GM12878 (cell line): ENCODE data around the gene WNT11. TPM values are rescaled to one million over a fixed set of nuclear protein-coding genes. Genes with fewer than 3 reads are reported as not detected.

ENCODE experiments used
- ATAC-seq: fragments of 200-7000 bp; cut with Tn5 transposase; 3 replicates; pipeline ENCODE4 v1.9.1; 2020; ENCODE audit warnings: mild to moderate bottlenecking, moderate library complexity
- BruUV-seq: library from RNA; stranded (reverse); fragments of 400-500 nt; replicated peaks from 2 replicates; lab custom pipeline; 2021; lab: Mats Ljungman, UMichigan
- CTCF ChIA-PET: fragments of 300-600 bp; sonication (Branson Sonifier 250); formaldehyde crosslinking; extraction: SDS; loops from one replicate; lab custom pipeline; 2021; ENCODE audit warnings: inconsistent platforms; lab: Yijun Ruan, JAX
- POLR2A ChIA-PET: fragments of 350-600 bp; formaldehyde crosslinking; extraction: SDS; loops from one replicate; lab custom pipeline; 2021; ENCODE audit warnings: inconsistent platforms; lab: Charles Lee
- RAD21 ChIA-PET: fragments of 300-600 bp; sonication (Branson Sonifier 250); formaldehyde crosslinking; loops from one replicate; lab custom pipeline; 2023; ENCODE audit warnings: antibody characterized with exemption; ENCODE audit not compliant: unreplicated experiment; lab: Charles Lee
- SMC1A ChIA-PET: fragments of 300-600 bp; sonication (Branson Sonifier 250); formaldehyde crosslinking; loops from one replicate; lab custom pipeline; 2023; ENCODE audit not compliant: unreplicated experiment, uncharacterized antibody; lab: Charles Lee
- DNase-seq: peaks from one replicate; pipeline ENCODE4 v3.0.0-alpha.2; 2011; ENCODE audit warnings: low read depth, low spot score
- FAIRE-seq: peaks from 3 replicates; lab custom pipeline; 2011; peaks lifted over from hg19 to GRCh38; lab: Jason Lieb, UNC
- H2AFZ ChIP-seq: 2 replicates; pipeline ENCODE4 v1.6.0; 2011; ENCODE audit warnings: low read depth, low read length, control low read depth; ENCODE audit not compliant: control insufficient read depth
- H3K27ac ChIP-seq: 2 replicates; pipeline ENCODE4 v1.5.1; 2011; ENCODE audit warnings: control low read depth; ENCODE audit not compliant: control insufficient read depth, insufficient read depth
- H3K27me3 ChIP-seq, 2 experiments: replicated peaks in 1 of 2; 2 replicates each; pipeline versions ENCODE4 v1.6.0 to v1.6.1; 2011; ENCODE audit warnings: low read length in 1 of 2; ENCODE audit not compliant: control insufficient read depth in 2 of 2, insufficient read depth in 2 of 2
- H3K36me3 ChIP-seq, 2 experiments: 2 replicates each; pipeline ENCODE4 v1.5.1; 2011; ENCODE audit warnings: low read length in 1 of 2; ENCODE audit not compliant: control insufficient read depth in 2 of 2, insufficient read depth in 2 of 2
- H3K4me1 ChIP-seq: 2 replicates; pipeline ENCODE4 v1.6.1; 2011; ENCODE audit warnings: mild to moderate bottlenecking, low read length, moderate library complexity, mixed read lengths; ENCODE audit not compliant: control insufficient read depth, insufficient read depth
- H3K4me2 ChIP-seq: 2 replicates; pipeline ENCODE4 v1.6.0; 2011; ENCODE audit warnings: control low read depth; ENCODE audit not compliant: control insufficient read depth, insufficient read depth
- H3K4me3 ChIP-seq: fragments of 200-600 bp; sonication (generic); 2 replicates; pipeline ENCODE4 v1.5.1; 2016
- H3K79me2 ChIP-seq: 2 replicates; pipeline ENCODE4 v1.6.0; 2011; ENCODE audit warnings: low read length; ENCODE audit not compliant: control insufficient read depth, insufficient read depth
- H3K9ac ChIP-seq: 2 replicates; pipeline ENCODE4 v1.8.0; 2011; ENCODE audit warnings: low read length, control low read depth, mixed read lengths; ENCODE audit not compliant: control insufficient read depth, insufficient read depth
- H3K9me3 ChIP-seq: replicated peaks from 3 replicates; pipeline ENCODE4 v1.5.1; 2011; ENCODE audit warnings: mild to moderate bottlenecking, low read length; ENCODE audit not compliant: control insufficient read depth, insufficient read depth
- H4K20me1 ChIP-seq: 2 replicates; pipeline ENCODE4 v1.6.0; 2011; ENCODE audit not compliant: control insufficient read depth, insufficient read depth
- ASH2L ChIP-seq: fragments of 300-600, 200-600 bp; sonication (generic); IDR thresholded peaks from 2 replicates; pipeline ENCODE4 v1.6.1; 2017; ENCODE audit warnings: low read depth, mild to moderate bottlenecking, borderline replicate concordance
- FOXK2 ChIP-seq: fragments of 450-650 bp; IDR thresholded peaks from 2 replicates; pipeline ENCODE4 v1.6.1; 2017; ENCODE audit warnings: mild to moderate bottlenecking, moderate library complexity
- HSF1 ChIP-seq: fragments of 150-350 bp; IDR thresholded peaks from 2 replicates; pipeline ENCODE4 v1.6.1; 2014; ENCODE audit warnings: mild to moderate bottlenecking, low read depth, low read length
- KDM1A ChIP-seq: fragments of 200-600 bp; sonication (generic); IDR thresholded peaks from 2 replicates; pipeline ENCODE4 v1.6.1; 2016; ENCODE audit warnings: borderline replicate concordance
- RAD21 ChIP-seq: IDR thresholded peaks from 2 replicates; pipeline ENCODE4 v1.6.1; 2011; ENCODE audit warnings: mild to moderate bottlenecking, low read depth, low read length, moderate library complexity; ENCODE audit not compliant: insufficient read depth
- ZBTB40 ChIP-seq: fragments of 450-650 bp; IDR thresholded peaks from 2 replicates; pipeline ENCODE4 v1.6.1; 2016; ENCODE audit warnings: mild to moderate bottlenecking, moderate library complexity, borderline replicate concordance
- WGBS: methylation state at CpG from one replicate; pipeline ENCODE4 v1.1.6; 2016; ENCODE audit warnings: low lambda C conversion rate; ENCODE audit not compliant: insufficient replicate concordance, insufficient coverage; ENCODE audit errors: missing lambda C conversion rate; 5-methylcytosine and 5-hydroxymethylcytosine counted together
- in situ Hi-C: fragments of 300-500 bp; cut with MboI; formaldehyde crosslinking; loops from 9 replicates; pipeline ENCODE4 v1.14.3; 2018; ENCODE audit warnings: mixed read lengths
- intact Hi-C: fragments of 100-400 bp; cut with micrococcal nuclease; formaldehyde crosslinking; loops from one replicate; pipeline ENCODE4 v1.14.2; 2022; ENCODE audit not compliant: unreplicated experiment
- polyA plus RNA-seq, 11 experiments: library from polyadenylated mRNA; depleted of rRNA in 4 of 11; unstranded in 6 of 11; stranded (reverse) in 5 of 11; fragments of >200 nt; fragmentation: Nextera tagmentation in 4 of 11; fragmentation: Illumina TruSeq in 1 of 11; extraction: Ambion mirVana in 4 of 11; extraction: Trizol in 1 of 11; gene quantifications; 1 replicate in 1 of 11; 2 replicates in 10 of 11; pipeline versions ENCODE4 v1.2.1 to v1.2.3, GENCODE V29; 2011 to 2016; ENCODE audit warnings: inconsistent platforms in 2 of 11, missing spikeins in 2 of 11, low read depth in 1 of 11
- total RNA-seq, 4 experiments: library from RNA; depleted of rRNA in 3 of 4; stranded (reverse); fragments of >200 nt in 3 of 4; fragmentation: Illumina TruSeq in 1 of 4; extraction: Trizol in 1 of 4; gene quantifications; 2 replicates each; pipeline versions ENCODE4 v1.2.1 to v1.2.3, GENCODE V29; 2013 to 2021

The WNT11 gene
- total and polyA plus RNA-seq, 10 of the 15 experiments (the other 5 are each of a cell fraction or from before 2014, with no cell fraction given): 0.05 to 0.19 TPM; not detected in 8

GRCh38 chr11:76148941-76149613 lies 57.2 kb downstream of the WNT11 start:
- no peak overlapping the region for H3K9ac ChIP-seq
- no peaks in the 10 kb centered on the region for H3K9me3 ChIP-seq
- H3K4me3 ChIP-seq: no peak overlapping the region
- SMC1A ChIA-PET: interaction anchor here (0.8 to 2.8 kb wide), 4 partner anchors 197 to 282 kb away, joined by 3 to 15 read pairs (median 6); no protein-coding TSS in a partner anchor
- 82% methylated on average over 17 of the region's 17 CpGs for WGBS
- no peaks in the 10 kb centered on the region for H3K27me3 ChIP-seq
- no peaks in the 10 kb centered on the region for H3K79me2 ChIP-seq
- TF ChIP-seq HSF1 (no peak), ZBTB40 (no peak), FOXK2 (no peak), KDM1A (no peak), ASH2L (no peak), RAD21 (no peak)
- H3K4me2 ChIP-seq: no peak overlapping the region
- H2AFZ ChIP-seq: no peak overlapping the region
- intact Hi-C loops (no loop called here), in situ Hi-C loops (no loop called here)
- no peak overlapping the region for H3K27ac ChIP-seq
- CTCF ChIA-PET: interaction anchor here (0.7 to 1.9 kb wide), 6 partner anchors 43 to 483 kb away, joined by 3 to 13 read pairs (median 3); no protein-coding TSS in a partner anchor
- DNase-seq (no peak), ATAC-seq (no peak), FAIRE-seq (no peak)
- peaks cover 22% of the 10 kb centered on the region for H3K4me1 ChIP-seq
- BruUV-seq: no TSS peak
- POLR2A ChIA-PET: no interaction called here
- no peaks in the 10 kb centered on the region for H3K36me3 ChIP-seq
- H4K20me1 ChIP-seq: no peaks in the 10 kb centered on the region
- RAD21 ChIA-PET: interaction anchor here (0.8 to 1.4 kb wide), 2 partner anchors 252 to 256 kb away, joined by 3 to 4 read pairs; no protein-coding TSS in a partner anchor
